GM12891 (cell line): ENCODE data around the gene GCG.

Experiments
- POLR2A ChIP-seq: IDR thresholded peaks from 2 replicates; pipeline ENCODE4 v1.6.1; 2011; ENCODE audit warnings: low read depth, low read length, control low read depth
- POLR2AphosphoS5 ChIP-seq: IDR thresholded peaks from 2 replicates; pipeline ENCODE4 v1.6.1; 2011; ENCODE audit warnings: low read depth, low read length, control low read depth
- SPI1 ChIP-seq: IDR thresholded peaks from 2 replicates; pipeline ENCODE4 v1.6.1; 2011; ENCODE audit warnings: low read depth, low read length, control low read depth
- TAF1 ChIP-seq: IDR thresholded peaks from 2 replicates; pipeline ENCODE4 v1.6.1; 2011; ENCODE audit warnings: low read depth, low read length, control low read depth

DNA sequence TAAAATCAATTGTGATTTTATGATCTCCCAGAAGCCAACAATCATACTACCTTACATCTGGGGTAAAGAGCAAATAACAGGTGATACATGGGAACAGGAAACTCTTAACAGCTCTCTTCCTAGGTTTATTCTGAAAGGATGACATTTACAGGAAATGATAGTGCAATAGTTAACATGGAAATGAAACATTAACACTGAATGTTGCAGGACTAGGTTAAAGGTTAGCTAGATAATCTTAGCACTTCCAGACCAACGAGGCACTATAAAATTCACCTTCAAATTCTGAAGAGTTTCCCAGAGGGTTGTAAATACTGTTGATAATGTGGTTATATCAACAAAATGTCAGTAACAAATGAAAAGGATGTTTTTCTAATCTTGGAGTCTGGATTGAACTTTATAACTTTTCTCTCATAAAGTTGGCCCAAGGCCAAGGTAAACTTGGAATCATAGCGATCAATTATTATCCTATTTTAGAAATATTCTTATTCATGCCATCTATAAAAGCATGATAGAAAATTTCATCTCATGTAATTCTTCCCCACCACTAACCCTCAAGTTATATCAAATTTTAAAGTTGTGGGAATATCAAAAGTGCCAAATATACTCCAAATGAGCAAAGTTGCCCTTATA, 32.9 kb upstream of the GCG start:
- no peak for TF ChIP-seq POLR2A
- TF ChIP-seq POLR2AphosphoS5, result no peak
- no peak for TF ChIP-seq TAF1
- TF ChIP-seq SPI1, result no peak
